ENCODE data around the gene AMER3. TPM values are rescaled to one million over a fixed set of nuclear protein-coding genes. Genes with fewer than 3 reads are reported as not detected.
A peak's percentile ranks its signal among the peaks of the same experiment; 100 is the strongest.

AMER3 gene
- total RNA-seq, 1 donor from 2014 or later, result not detected

GRCh38 chr2:130764035-130764820 is 8.9 kb downstream of the AMER3 start:
- Mint-ChIP-seq H3K36me3 (ENCODE audit: unreplicated experiment) (no peaks in the 10 kb centered on the region), H3K4me3 (ENCODE audit: unreplicated experiment) (no peak overlapping the region), H3K27me3 (ENCODE audit: unreplicated experiment) (no peaks in the 10 kb centered on the region), H3K9me3 (ENCODE audit: unreplicated experiment) (no peaks in the 10 kb centered on the region), H3K27ac (ENCODE audit: unreplicated experiment) (no peak overlapping the region), H3K4me1 (ENCODE audit: unreplicated experiment) (no peaks in the 10 kb centered on the region)
- DNase-seq (ENCODE audit: extremely low spot score, unreplicated experiment), result peak; percentile 80
- no peak for TF ChIP-seq CTCF (IDR thresholded peaks at IDR 0.05)

DNA sequence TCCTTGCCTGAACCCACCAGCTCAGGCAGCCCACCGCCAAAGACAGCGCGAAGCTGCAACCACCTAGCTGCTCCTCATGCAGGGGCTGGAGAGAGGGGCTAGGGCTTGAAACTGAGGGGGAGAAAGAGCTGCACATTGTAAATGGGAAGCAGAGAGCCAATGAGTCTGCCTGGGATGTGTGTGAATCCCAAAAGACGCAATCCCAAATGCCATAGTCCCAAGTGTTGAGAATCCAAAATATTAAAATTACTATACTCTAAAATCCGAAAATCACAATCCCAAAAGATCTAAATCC is 9.4 kb downstream of the AMER3 start:
- no peaks in the 10 kb centered on the region for H3K9me3 Mint-ChIP-seq (ENCODE audit: unreplicated experiment)

DNA sequence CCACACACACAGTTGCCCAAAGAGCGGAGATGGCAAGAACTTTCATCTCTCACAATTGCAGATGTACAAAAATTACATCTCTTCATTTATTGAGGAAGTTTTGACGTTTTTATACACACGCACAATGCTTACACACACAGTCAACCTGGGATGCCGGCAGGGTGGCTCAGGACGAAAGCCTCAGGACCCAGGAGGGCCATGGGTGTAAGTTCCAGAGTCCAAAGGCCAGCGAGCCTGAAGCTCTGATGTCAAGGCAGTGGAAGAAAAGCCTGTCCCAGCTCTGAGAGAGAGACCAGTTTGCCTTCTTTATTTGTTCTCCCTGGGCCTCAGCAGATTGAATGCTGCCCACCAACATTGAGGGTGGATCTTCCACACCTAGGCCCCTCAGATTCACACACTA is 10.1 kb downstream of the AMER3 start:
- no peak overlapping the region for H3K4me3 Mint-ChIP-seq (ENCODE audit: unreplicated experiment)
- TF ChIP-seq CTCF (IDR thresholded peaks at IDR 0.05), result no peak
- H3K4me1 Mint-ChIP-seq (ENCODE audit: unreplicated experiment), result no peaks in the 10 kb centered on the region
- H3K36me3 Mint-ChIP-seq (ENCODE audit: unreplicated experiment), result no peaks in the 10 kb centered on the region
- peak; percentile 53 for DNase-seq (ENCODE audit: extremely low spot score, unreplicated experiment)
- H3K27ac Mint-ChIP-seq (ENCODE audit: unreplicated experiment), result no peak overlapping the region
- H3K9me3 Mint-ChIP-seq (ENCODE audit: unreplicated experiment), result no peaks in the 10 kb centered on the region
- no peaks in the 10 kb centered on the region for H3K27me3 Mint-ChIP-seq (ENCODE audit: unreplicated experiment)

More for the DNA sequence above, 9.4 kb downstream of the AMER3 start:
- no peak overlapping the region for H3K4me3 Mint-ChIP-seq (ENCODE audit: unreplicated experiment)
- H3K27ac Mint-ChIP-seq (ENCODE audit: unreplicated experiment), result no peak overlapping the region
- no peak for TF ChIP-seq CTCF (IDR thresholded peaks at IDR 0.05)
- no peaks in the 10 kb centered on the region for H3K4me1 Mint-ChIP-seq (ENCODE audit: unreplicated experiment)
- peak; percentile 72 for DNase-seq (ENCODE audit: extremely low spot score, unreplicated experiment)
- H3K36me3 Mint-ChIP-seq (ENCODE audit: unreplicated experiment), result no peaks in the 10 kb centered on the region
- H3K27me3 Mint-ChIP-seq (ENCODE audit: unreplicated experiment), result no peaks in the 10 kb centered on the region

- Mint-ChIP-seq H3K4me3 (ENCODE audit: unreplicated experiment) (no peak overlapping the region), H3K36me3 (ENCODE audit: unreplicated experiment) (no peaks in the 10 kb centered on the region), H3K27ac (ENCODE audit: unreplicated experiment) (no peak overlapping the region), H3K4me1 (ENCODE audit: unreplicated experiment) (no peaks in the 10 kb centered on the region), H3K9me3 (ENCODE audit: unreplicated experiment) (no peaks in the 10 kb centered on the region), H3K27me3 (ENCODE audit: unreplicated experiment) (no peaks in the 10 kb centered on the region)
- TF ChIP-seq CTCF (IDR thresholded peaks at IDR 0.05), result no peak
- peak; percentile 56 for DNase-seq (ENCODE audit: extremely low spot score, unreplicated experiment)
These were observed 10.7 kb downstream of the AMER3 start for GRCh38 chr2:130766037-130766436.

GRCh38 chr2:130766711-130767407 is 11.5 kb downstream of the AMER3 start:
- no peak for TF ChIP-seq CTCF (IDR thresholded peaks at IDR 0.05)
- Mint-ChIP-seq H3K36me3 (ENCODE audit: unreplicated experiment) (no peaks in the 10 kb centered on the region), H3K27ac (ENCODE audit: unreplicated experiment) (no peak overlapping the region), H3K4me3 (ENCODE audit: unreplicated experiment) (no peak overlapping the region), H3K9me3 (ENCODE audit: unreplicated experiment) (no peaks in the 10 kb centered on the region), H3K4me1 (ENCODE audit: unreplicated experiment) (no peaks in the 10 kb centered on the region), H3K27me3 (ENCODE audit: unreplicated experiment) (no peaks in the 10 kb centered on the region)
- DNase-seq (ENCODE audit: extremely low spot score, unreplicated experiment), result peak; percentile 64
